HEK293T (cell line): ENCODE results near the gene KCTD10.
"Not testable (repeated sequence)": the region's sequence is repeated elsewhere in the genome, so short reads cannot be mapped to it uniquely, and the experiment has no call there.

Experiments used
- CTCF ChIA-PET: fragments of 350-600 bp; formaldehyde crosslinking; extraction: SDS; loops from one replicate; lab custom pipeline; 2021; ENCODE audit warnings: antibody characterized with exemption, inconsistent platforms; lab: Yijun Ruan, JAX
- POLR2A ChIA-PET: fragments of 350-600 bp; formaldehyde crosslinking; extraction: SDS; loops from one replicate; lab custom pipeline; 2020; ENCODE audit warnings: antibody characterized with exemption, inconsistent platforms; lab: Yijun Ruan, JAX
- DNase-seq: peaks from one replicate; pipeline ENCODE4 v3.0.0; 2012; ENCODE audit warnings: mixed read lengths; ENCODE audit errors: extremely low spot score
- ARNT ChIP-seq: fragments of 450-650 bp; IDR thresholded peaks from 2 replicates; pipeline ENCODE4 v1.6.1; 2017; ENCODE audit warnings: mild to moderate bottlenecking
- BHLHE40 ChIP-seq: fragments of 450-650 bp; IDR thresholded peaks from 2 replicates; pipeline ENCODE4 v1.6.1; 2016; ENCODE audit warnings: mild to moderate bottlenecking, moderate library complexity, borderline replicate concordance
- CTBP1 ChIP-seq: fragments of 450-650 bp; IDR thresholded peaks from 2 replicates; pipeline ENCODE4 v1.6.1; 2016; ENCODE audit warnings: borderline replicate concordance
- ELF4 ChIP-seq: fragments of 450-650 bp; IDR thresholded peaks from 2 replicates; pipeline ENCODE4 v1.6.1; 2017; ENCODE audit warnings: antibody characterized with exemption
- FOXA1 ChIP-seq: fragments of 450-650 bp; IDR thresholded peaks from 2 replicates; pipeline ENCODE4 v1.6.1; 2016; ENCODE audit warnings: mild to moderate bottlenecking
- FOXK2 ChIP-seq: fragments of 450-650 bp; IDR thresholded peaks from 2 replicates; pipeline ENCODE4 v1.6.1; 2016; ENCODE audit warnings: mild to moderate bottlenecking
- FOXM1 ChIP-seq: fragments of 450-650 bp; IDR thresholded peaks from 2 replicates; pipeline ENCODE4 v1.6.1; 2017; ENCODE audit warnings: mild to moderate bottlenecking, borderline replicate concordance
- HDGF ChIP-seq: fragments of 450-650 bp; IDR thresholded peaks from 2 replicates; pipeline ENCODE4 v1.6.1; 2017; ENCODE audit warnings: antibody characterized with exemption, borderline replicate concordance
- L3MBTL2 ChIP-seq: fragments of 450-650 bp; conservative IDR thresholded peaks from 2 replicates; pipeline ENCODE4 v1.6.1; 2016; ENCODE audit warnings: mild to moderate bottlenecking
- LEF1 ChIP-seq: fragments of 450-650 bp; IDR thresholded peaks from 2 replicates; pipeline ENCODE4 v1.6.1; 2017; ENCODE audit warnings: mild to moderate bottlenecking, borderline replicate concordance
- NFRKB ChIP-seq: fragments of 450-650 bp; IDR thresholded peaks from 2 replicates; pipeline ENCODE4 v1.6.1; 2016; ENCODE audit warnings: mild to moderate bottlenecking, moderate library complexity
- PKNOX1 ChIP-seq: fragments of 450-650 bp; IDR thresholded peaks from 2 replicates; pipeline ENCODE4 v1.6.1; 2016
- SP1 ChIP-seq: fragments of 450-650 bp; IDR thresholded peaks from 2 replicates; pipeline ENCODE4 v1.6.1; 2017
- SUZ12 ChIP-seq: fragments of 450-650 bp; IDR thresholded peaks from 2 replicates; pipeline ENCODE4 v1.6.1; 2016; ENCODE audit warnings: mild to moderate bottlenecking
- TARDBP ChIP-seq: fragments of 450-650 bp; IDR thresholded peaks from 2 replicates; pipeline ENCODE4 v1.6.1; 2016
- ZNF384 ChIP-seq: fragments of 450-650 bp; IDR thresholded peaks from 2 replicates; pipeline ENCODE4 v1.6.1; 2016

The KCTD10 gene

GRCh38 chr12:109433618-109434017 lies 43.5 kb downstream of the KCTD10 start:
- DNase-seq, result peak; percentile 66
- ChIA-PET POLR2A (interaction anchor here (2.0 kb wide), 1 partner anchor 44 kb away, joined by 5 read pairs; the partner anchor contains the start of genes KCTD10 and UBE3B), CTCF (interaction anchor here (0.6 to 1.5 kb wide), 11 partner anchors 10 to 314 kb away, joined by 3 to 9 read pairs (median 3); no protein-coding TSS in a partner anchor)
- no peak for TF ChIP-seq ARNT
- no peak for TF ChIP-seq BHLHE40
- TF ChIP-seq TARDBP, result no peak
- TF ChIP-seq NFRKB, result no peak
- TF ChIP-seq FOXK2, result no peak
- no peak for TF ChIP-seq L3MBTL2
- no peak for TF ChIP-seq CTBP1
- no peak for TF ChIP-seq LEF1
- no peak for TF ChIP-seq ELF4
- TF ChIP-seq SP1, result no peak
- TF ChIP-seq ZNF384, result no peak
- no peak for TF ChIP-seq FOXM1
- no peak for TF ChIP-seq SUZ12

- POLR2A ChIA-PET, result interaction anchor here (2.0 kb wide), 1 partner anchor 44 kb away, joined by 5 read pairs; the partner anchor contains the start of genes KCTD10 and UBE3B
- peak; percentile 71 for DNase-seq
- CTCF ChIA-PET, result interaction anchor here (0.6 to 1.5 kb wide), 12 partner anchors 10 to 313 kb away, joined by 3 to 9 read pairs (median 3); no protein-coding TSS in a partner anchor
- TF ChIP-seq HDGF (peak; percentile 72; the same call in 1 of the 2 replicates), ZNF384 (no peak)
These were observed 44.2 kb downstream of the KCTD10 start for GRCh38 chr12:109432842-109433304.

- POLR2A ChIA-PET, result interaction anchor here (2.0 kb wide), 1 partner anchor 45 kb away, joined by 5 read pairs; the partner anchor contains the start of genes KCTD10 and UBE3B
- CTCF ChIA-PET, result interaction anchor here (0.6 to 1.5 kb wide), 11 partner anchors 9 to 414 kb away, joined by 3 to 6 read pairs (median 3); no protein-coding TSS in a partner anchor
- no peak for DNase-seq
- no peak for TF ChIP-seq ZNF384
- no peak for TF ChIP-seq TARDBP
These were observed 44.7 kb downstream of the KCTD10 start for GRCh38 chr12:109432431-109432830.

GRCh38 chr12:109430244-109430643 lies 46.9 kb downstream of the KCTD10 start:
- no peak for DNase-seq
- CTCF ChIA-PET, result no interaction called here
- POLR2A ChIA-PET, result no interaction called here
- TF ChIP-seq SUZ12 (no peak), FOXA1 (no peak), CTBP1 (no peak), PKNOX1 (no peak), HDGF (no peak), FOXK2 (no peak), ELF4 (no peak), SP1 (no peak), TARDBP (no peak), NFRKB (no peak), LEF1 (no peak), ZNF384 (no peak), FOXM1 (no peak), BHLHE40 (no peak), L3MBTL2 (no peak), ARNT (no peak)

- DNase-seq, POLR2A ChIA-PET: not testable (repeated sequence)
- CTCF ChIA-PET, result interaction anchor here (0.7 to 1.1 kb wide), 4 partner anchors 18 to 410 kb away, joined by 3 to 11 read pairs (median 5); no protein-coding TSS in a partner anchor
These were observed 48.3 kb downstream of the KCTD10 start for GRCh38 chr12:109428804-109429203.

- CTCF ChIA-PET, result interaction anchor here (0.5 to 1.3 kb wide), 13 partner anchors 9 to 1629 kb away, joined by 3 to 11 read pairs (median 5); no protein-coding TSS in a partner anchor
- peak; percentile 84 for DNase-seq
- no peak for TF ChIP-seq SUZ12
- no peak for TF ChIP-seq NFRKB
- TF ChIP-seq FOXA1, result no peak
- TF ChIP-seq FOXK2, result no peak
- POLR2A ChIA-PET, result no interaction called here
These were observed 49.0 kb downstream of the KCTD10 start for GRCh38 chr12:109428037-109428629.

- no peak for DNase-seq
- ChIA-PET POLR2A (no interaction called here), CTCF (interaction anchor here (0.6 to 2.3 kb wide), 2 partner anchors 10 to 58 kb away, joined by 3 to 5 read pairs; no protein-coding TSS in a partner anchor)
- no peak for TF ChIP-seq TARDBP
- no peak for TF ChIP-seq FOXM1
- no peak for TF ChIP-seq LEF1
- no peak for TF ChIP-seq PKNOX1
- no peak for TF ChIP-seq NFRKB
- TF ChIP-seq BHLHE40, result no peak
- no peak for TF ChIP-seq FOXA1
- no peak for TF ChIP-seq L3MBTL2
These were observed 53.7 kb downstream of the KCTD10 start for GRCh38 chr12:109423392-109423791.
